Measurements from ENCODE around the gene ZMYND8. TPM values are rescaled to one million over a fixed set of nuclear protein-coding genes. Genes with fewer than 3 reads are reported as not detected.
A peak's percentile ranks its signal among the peaks of the same experiment; 100 is the strongest.

ZMYND8 gene
- total RNA-seq, 1 experiment from 2014 or later = 29.0 TPM

DNA sequence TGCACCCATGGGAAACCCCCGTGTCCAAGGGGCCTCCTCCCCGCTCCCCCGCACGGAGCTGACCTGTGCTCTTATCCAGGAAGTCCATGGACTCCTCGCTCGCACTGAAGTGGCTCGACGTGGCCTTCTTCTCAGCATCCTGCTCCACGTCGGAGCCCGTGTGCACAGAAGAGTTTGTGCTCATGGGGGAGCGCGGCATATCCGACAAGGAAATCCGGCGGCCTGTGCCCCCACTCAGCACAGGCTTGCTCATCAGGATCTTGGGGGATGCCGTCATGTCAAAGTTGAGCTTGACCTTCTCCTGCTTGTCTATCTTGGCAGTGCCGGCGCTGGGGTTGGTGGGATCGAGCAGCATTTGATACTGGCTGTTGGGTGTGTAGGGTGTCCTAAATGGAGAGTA, 80.2 kb downstream of the ZMYND8 start (continued):
- TF ChIP-seq SP1 (IDR thresholded peaks at IDR 0.05; ENCODE audit: low read depth) (no peak), YY1 (IDR thresholded peaks at IDR 0.05; ENCODE audit: extremely low read depth, insufficient replicate concordance, low read depth, low read length) (no peak), ZFX (IDR thresholded peaks at IDR 0.05) (no peak), CEBPB (IDR thresholded peaks at IDR 0.05; ENCODE audit: low read depth) (no peak), EGR1 (IDR thresholded peaks at IDR 0.05; ENCODE audit: low read depth) (no peak), RAD21 (IDR thresholded peaks at IDR 0.05; ENCODE audit: low read depth) (no peak), TCF7L2 (IDR thresholded peaks at IDR 0.05; ENCODE audit: borderline replicate concordance, extremely low read depth, insufficient read depth, insufficient read length) (no peak)
- TF ChIP-seq, protein P1, sequence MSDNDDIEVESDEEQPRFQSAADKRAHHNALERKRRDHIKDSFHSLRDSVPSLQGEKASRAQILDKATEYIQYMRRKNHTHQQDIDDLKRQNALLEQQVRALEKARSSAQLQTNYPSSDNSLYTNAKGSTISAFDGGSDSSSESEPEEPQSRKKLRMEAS (IDR thresholded peaks at IDR 0.05) = no peak

DNA sequence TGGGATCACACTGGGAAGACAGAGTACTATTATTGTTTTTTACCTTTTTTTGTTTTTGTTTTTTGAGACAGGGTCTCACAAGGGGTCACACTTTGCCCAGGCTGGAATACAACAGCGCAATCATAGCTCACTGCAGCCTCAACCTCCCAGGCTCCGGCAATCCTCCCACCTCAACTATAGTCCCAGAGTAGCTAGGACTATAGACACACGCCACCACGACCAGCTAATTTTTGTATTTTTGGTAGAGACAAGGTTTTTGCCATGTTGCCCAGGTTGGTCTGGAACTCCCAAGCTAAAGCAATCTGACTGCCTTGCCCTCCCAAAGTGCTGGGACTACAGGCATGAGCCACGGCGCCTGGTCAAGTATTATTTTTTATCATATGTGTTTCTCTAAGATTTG, 81.0 kb downstream of the ZMYND8 start:
- BruUV-seq (replicated peaks) = no TSS peak
- Histone ChIP-seq H4K20me1 (ENCODE audit: insufficient read depth) (no peaks in the 10 kb centered on the region), H3K4me2 (ENCODE audit: low read length) (peak overlapping the region; percentile 64), H3K4me1 (ENCODE audit: control insufficient read depth in 1 of 2, insufficient read depth in 2 of 2, low read length in 2 of 2) (peaks cover 58 to 68% of the 10 kb centered on the region in 2 experiments), H3K36me3 (ENCODE audit: control insufficient read depth in 1 of 2, insufficient read depth in 2 of 2, low read length in 2 of 2) (peaks cover 14 to 16% of the 10 kb centered on the region in 2 experiments), H3K27me3 (ENCODE audit: insufficient read depth, low read length) (no peaks in the 10 kb centered on the region), H3K9ac (ENCODE audit: low read length) (no peak overlapping the region), H3K27ac (ENCODE audit: low read depth, low read length) (peak overlapping the region; percentile 74; the same call in 1 of the 2 replicates), H3K4me3 (replicated peaks in 1 of 2; ENCODE audit: low read depth in 1 of 2, low read length in 2 of 2) (no peak overlapping the region), H3K79me2 (ENCODE audit: insufficient read depth, low read length) (peaks cover 28% of the 10 kb centered on the region), H3K9me2 (ENCODE audit: insufficient read depth) (no peaks in the 10 kb centered on the region), H3K9me3 (ENCODE audit: control insufficient read depth in 1 of 2, insufficient read depth in 1 of 2, low read depth in 1 of 2, low read length in 2 of 2) (no peaks in the 10 kb centered on the region), H2AFZ (ENCODE audit: low read depth, low read length, poor library complexity, severe bottlenecking) (no peak overlapping the region)
- DNase-seq (ENCODE audit: low read depth, low spot score) (no peak), ATAC-seq (no peak)
- TF ChIP-seq ZNF274 (IDR thresholded peaks at IDR 0.05; ENCODE audit: low read depth, low read length) (no peak), ELF1 (IDR thresholded peaks at IDR 0.05; ENCODE audit: borderline replicate concordance, low read depth) (no peak), EZH2 (IDR thresholded peaks at IDR 0.05) (no peak), CBX3 (IDR thresholded peaks at IDR 0.05; ENCODE audit: low read depth) (no peak), RAD21 (IDR thresholded peaks at IDR 0.05; ENCODE audit: low read depth) (no peak), SP1 (IDR thresholded peaks at IDR 0.05; ENCODE audit: low read depth) (no peak)
- TF ChIP-seq, protein P2, sequence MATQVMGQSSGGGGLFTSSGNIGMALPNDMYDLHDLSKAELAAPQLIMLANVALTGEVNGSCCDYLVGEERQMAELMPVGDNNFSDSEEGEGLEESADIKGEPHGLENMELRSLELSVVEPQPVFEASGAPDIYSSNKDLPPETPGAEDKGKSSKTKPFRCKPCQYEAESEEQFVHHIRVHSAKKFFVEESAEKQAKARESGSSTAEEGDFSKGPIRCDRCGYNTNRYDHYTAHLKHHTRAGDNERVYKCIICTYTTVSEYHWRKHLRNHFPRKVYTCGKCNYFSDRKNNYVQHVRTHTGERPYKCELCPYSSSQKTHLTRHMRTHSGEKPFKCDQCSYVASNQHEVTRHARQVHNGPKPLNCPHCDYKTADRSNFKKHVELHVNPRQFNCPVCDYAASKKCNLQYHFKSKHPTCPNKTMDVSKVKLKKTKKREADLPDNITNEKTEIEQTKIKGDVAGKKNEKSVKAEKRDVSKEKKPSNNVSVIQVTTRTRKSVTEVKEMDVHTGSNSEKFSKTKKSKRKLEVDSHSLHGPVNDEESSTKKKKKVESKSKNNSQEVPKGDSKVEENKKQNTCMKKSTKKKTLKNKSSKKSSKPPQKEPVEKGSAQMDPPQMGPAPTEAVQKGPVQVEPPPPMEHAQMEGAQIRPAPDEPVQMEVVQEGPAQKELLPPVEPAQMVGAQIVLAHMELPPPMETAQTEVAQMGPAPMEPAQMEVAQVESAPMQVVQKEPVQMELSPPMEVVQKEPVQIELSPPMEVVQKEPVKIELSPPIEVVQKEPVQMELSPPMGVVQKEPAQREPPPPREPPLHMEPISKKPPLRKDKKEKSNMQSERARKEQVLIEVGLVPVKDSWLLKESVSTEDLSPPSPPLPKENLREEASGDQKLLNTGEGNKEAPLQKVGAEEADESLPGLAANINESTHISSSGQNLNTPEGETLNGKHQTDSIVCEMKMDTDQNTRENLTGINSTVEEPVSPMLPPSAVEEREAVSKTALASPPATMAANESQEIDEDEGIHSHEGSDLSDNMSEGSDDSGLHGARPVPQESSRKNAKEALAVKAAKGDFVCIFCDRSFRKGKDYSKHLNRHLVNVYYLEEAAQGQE (IDR thresholded peaks at IDR 0.05; ENCODE audit: low read depth) = no peak
- TF ChIP-seq, protein P3, sequence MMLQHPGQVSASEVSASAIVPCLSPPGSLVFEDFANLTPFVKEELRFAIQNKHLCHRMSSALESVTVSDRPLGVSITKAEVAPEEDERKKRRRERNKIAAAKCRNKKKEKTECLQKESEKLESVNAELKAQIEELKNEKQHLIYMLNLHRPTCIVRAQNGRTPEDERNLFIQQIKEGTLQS (IDR thresholded peaks at IDR 0.05) = no peak
- ChIA-PET CTCF (interaction anchor here (1.4 to 7.2 kb wide), 2 partner anchors 102 to 107 kb away, joined by 3 to 225 read pairs; no protein-coding TSS in a partner anchor), RAD21 (ENCODE audit: low non-redundant PET in 1 of 2, low total read pairs in 2 of 2, uncharacterized antibody in 2 of 2, unreplicated experiment in 2 of 2) (interaction anchor here (0.7 to 5.0 kb wide), 2 partner anchors 107 to 322 kb away, joined by 3 to 55 read pairs; no protein-coding TSS in a partner anchor), POLR2A (interaction anchor here (5.2 kb wide), 1 partner anchor 108 kb away, joined by 35 read pairs; no protein-coding TSS in a partner anchor)
- intact Hi-C loops (cut with micrococcal nuclease) = no loop called here

Data from HCT116 (cell line).